Muscle of back (tissue), 11 donors: ENCODE measurements around the gene ZNRF3. TPM values are rescaled to one million over a fixed set of nuclear protein-coding genes. Genes with fewer than 3 reads are reported as not detected.
"Not testable (repeated sequence)": the region's sequence is repeated elsewhere in the genome, so short reads cannot be mapped to it uniquely, and the experiment has no call there.

Experiments used
- DNase-seq, 3 donors: peaks; one replicate each; pipeline versions ENCODE4 v3.0.0 to v3.0.0-alpha.2; 2013
- polyA plus RNA-seq, 10 donors: library from polyadenylated mRNA; unstranded; fragments of 120-200 nt; gene quantifications; one replicate each; pipeline ENCODE4 v1.2.1, GENCODE V29; 2013; ENCODE audit not compliant: insufficient read length in 10 of 10

ZNRF3 gene
- polyA plus RNA-seq, 10 donors, result 7.6 to 11.3 (median 9.0) TPM

- DNase-seq, result peak in 1 of 3 donors; percentile 65
These were observed 760 bp downstream of the ZNRF3 start for GRCh38 chr22:28883917-28884746.

DNA sequence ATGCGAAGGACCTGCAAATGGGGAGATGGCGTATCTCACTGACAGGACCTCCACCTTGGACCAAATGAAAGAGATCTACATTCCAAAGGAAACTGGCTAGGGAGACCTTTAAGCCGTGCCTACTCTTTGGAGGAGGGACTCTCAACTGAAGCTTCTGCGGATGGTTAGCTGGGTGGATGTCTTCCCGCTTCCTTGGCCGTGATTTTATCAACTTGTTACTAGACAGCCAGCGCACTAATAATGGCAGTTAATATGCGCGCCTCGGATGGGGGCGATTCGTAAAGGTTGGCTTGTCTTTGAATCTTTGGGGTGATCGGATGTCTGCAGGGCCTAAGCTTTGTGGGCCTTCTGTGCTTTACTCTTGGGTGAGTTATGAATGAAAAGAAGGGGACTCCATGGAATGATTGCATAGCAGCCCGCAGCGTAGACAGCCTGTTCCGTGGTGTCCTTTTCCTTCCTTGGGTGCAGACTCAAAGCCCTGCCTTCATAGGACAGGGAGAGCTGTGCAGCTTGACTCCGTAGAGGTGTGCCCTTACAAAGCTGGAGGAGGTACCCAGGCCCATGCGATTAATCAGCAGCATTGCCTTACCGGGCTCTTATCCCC is 1.5 kb downstream of the ZNRF3 start:
- no peak for DNase-seq

DNA sequence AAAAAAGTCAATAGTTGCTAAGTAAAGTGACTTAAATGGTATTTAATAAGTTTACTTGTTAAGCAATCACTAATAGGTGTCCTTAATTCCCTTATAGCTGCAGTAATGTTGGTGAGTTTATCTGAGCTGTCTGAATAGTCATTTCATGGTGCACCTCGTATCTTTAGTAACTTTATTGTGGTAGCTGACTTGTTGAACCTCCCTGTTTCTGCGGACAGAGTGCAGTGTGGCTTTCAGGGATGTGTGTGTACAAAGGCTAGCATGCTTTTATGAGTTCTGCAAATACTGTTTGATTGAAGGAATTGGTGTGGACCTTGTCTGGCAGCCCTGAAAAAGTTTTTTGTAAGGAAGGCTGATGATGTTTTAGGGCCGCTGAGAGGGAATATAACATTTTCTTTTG is 2.6 kb downstream of the ZNRF3 start:
- no peak for DNase-seq

DNA sequence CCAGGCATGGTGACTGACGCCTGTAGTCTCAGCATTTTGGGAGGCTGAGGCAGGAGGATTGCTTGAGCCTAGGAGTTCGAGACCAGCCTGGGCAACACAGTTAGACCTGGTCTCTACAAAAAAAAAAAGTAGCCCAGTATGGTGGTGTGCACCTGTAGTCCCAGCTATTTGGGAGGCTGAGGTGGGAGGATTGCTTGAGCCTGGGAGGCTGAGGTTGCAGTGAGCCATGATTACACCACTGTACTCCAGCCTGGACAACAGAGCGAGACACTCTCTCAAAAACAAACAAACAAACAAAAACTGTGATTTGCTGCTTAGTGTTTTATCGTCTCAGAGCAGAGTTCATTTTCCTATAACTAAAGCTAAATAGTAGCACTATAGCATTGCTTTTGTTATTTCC is 3.3 kb downstream of the ZNRF3 start:
- DNase-seq, result not testable (repeated sequence)

DNA sequence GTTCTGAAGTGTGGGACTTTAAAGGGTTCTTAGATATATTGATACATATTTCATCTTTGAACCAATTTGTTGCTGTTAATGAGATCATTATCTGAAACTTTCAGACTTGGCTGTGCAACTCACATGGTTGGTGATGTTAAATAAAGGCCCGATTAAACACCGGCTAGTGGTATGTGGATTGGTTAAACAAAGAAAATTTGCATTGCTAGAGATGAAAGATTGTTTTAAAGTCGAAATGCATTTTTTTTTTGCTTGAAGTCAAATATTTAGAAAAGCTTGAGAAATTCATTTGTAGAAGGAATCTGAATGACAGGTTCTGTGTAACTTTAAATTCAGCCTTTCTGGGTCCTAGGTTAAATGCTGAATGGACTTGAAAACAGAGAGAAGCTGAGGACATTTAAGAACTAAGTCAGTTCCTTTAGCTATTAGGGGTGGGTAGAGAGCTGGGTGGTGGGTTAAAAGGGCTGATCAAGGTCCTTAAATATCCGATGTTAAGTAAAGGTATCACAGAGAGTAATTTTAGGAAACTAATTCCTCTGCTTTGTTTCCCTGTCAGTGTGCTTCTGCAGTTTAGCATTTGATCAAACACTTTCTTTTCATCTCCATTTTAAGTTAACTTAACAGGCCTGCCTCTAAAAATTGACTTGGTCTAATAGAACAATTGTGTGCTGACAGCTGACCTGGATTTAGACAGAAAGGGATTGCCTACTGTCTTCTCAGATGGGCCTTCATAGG is 4.5 kb downstream of the ZNRF3 start:
- DNase-seq, result no peak

DNA sequence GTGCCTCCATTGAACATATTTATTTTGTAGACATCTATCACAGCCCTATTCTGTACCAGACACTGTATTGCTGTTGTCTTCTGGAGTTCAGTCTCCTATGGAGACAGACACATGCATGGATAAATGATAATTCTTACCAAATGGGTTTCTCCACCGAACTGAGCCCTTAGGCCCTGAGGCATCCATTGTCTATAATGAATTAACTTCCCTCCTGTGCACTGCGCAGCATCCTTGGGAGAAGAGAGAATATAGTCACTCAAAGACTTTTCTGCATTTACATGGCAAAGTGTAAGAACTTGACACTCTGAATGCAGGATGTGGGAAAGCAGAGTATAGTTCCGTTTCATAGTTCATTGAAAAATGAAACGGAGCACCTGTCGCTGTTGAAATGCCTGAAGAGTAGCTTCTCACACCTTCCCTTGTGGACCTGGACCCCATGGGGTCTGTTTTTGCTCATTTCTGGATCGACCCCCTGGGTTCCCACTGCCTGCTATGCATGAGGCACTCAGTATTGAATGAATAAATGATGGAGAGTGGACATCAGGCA is 6.2 kb downstream of the ZNRF3 start:
- no peak for DNase-seq

DNA sequence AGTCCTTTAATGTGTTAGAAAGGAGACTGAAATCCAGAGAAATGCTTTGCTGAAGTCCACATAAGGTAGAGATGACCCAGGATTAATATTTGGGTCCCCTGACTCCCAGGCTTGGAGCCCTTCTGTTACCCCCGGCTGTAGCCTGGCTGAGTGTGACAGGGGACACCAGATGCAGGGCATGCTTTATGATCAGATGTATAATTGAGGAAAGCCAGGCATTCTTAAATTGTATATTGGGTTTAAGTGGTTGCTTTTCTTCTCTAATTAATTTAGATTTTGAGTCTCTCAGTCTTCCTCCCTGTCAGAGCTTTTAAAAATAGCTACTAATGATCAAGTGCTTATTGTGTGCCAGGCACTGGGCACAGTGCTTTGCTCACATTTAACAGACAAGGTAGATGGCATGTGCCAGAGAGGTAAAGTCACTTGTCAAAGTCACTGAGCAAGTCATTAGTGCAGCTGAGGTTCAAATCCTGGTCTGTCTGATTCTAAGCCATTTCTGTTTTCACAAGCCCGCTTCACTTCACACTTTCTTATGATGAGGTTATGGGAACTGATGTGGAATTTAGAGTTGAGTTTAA is 7.9 kb downstream of the ZNRF3 start:
- no peak for DNase-seq

DNA sequence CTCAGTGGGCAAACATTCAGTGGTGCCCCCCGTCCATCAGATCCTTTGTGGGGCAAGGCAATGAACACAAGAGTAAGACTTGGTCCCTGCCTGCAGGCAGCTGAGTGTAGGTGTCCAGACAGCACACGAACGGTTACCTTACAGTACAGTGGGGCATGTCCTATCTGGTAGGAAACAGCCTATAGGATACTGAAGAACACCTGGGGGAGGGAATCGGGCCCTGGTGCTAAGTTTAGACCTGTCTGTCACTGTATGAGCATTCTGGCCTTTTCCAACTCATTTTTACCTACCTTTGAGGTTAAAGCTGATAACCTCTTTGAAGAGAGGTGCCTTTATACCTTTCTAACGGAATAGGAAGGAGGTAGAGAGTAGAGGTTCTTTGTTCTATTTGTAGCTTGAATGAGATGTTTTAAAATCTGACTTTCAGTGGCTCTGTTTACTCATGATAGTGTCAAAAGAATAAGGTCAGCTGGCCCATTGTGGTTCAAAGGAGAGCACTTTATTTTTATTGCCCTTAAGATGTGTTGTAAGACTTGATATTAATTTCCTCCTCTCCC is 8.9 kb downstream of the ZNRF3 start:
- DNase-seq, result no peak

GRCh38 chr22:28893810-28894209 is 10.4 kb downstream of the ZNRF3 start:
- DNase-seq, result no peak

DNA sequence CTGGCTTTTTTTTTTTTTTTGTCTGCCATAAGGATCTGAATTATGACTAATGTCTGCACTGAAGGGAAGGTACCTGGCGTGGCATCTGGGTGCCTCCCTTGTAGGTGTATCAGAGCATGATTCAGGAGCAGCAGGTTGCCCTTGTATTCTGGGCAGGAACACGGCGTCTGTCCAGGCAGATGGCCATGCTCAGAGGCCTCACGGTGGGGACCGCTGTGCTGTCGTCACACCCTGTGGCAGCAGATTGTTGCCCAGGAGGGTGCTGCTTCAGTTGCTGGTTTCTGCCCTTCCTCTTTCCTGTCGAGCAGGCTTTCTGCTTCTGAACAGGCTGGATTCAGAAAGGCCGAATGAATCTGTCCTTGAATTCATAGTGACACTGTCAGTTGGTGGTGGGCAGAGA is 11.0 kb downstream of the ZNRF3 start:
- DNase-seq, result no peak

- DNase-seq, result no peak
These were observed 11.4 kb downstream of the ZNRF3 start for GRCh38 chr22:28894807-28895206.

DNA sequence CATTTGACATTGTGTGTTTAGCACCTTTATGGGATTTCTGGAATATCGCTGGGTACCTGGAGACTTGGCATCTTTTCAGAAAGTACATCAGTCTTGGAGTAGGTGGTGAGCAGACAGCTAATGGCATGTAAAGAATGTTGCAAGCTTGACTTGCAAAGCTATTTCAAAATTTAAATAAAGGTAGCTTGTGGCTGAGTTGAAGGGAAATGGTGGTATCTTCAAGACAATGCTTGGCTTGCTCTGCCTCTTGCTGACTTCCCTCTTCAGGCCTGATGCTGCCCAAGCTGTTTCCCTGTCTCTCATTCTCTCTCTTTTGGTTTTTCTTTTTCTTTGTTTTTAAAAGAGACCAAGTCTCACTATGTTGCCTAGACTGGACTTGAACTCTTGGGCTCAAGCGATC is 13.2 kb downstream of the ZNRF3 start:
- no peak for DNase-seq

- no peak for DNase-seq
These were observed 14.9 kb downstream of the ZNRF3 start for GRCh38 chr22:28898233-28898629.

GRCh38 chr22:28899199-28899853 is 16.0 kb downstream of the ZNRF3 start:
- DNase-seq, result no peak

DNA sequence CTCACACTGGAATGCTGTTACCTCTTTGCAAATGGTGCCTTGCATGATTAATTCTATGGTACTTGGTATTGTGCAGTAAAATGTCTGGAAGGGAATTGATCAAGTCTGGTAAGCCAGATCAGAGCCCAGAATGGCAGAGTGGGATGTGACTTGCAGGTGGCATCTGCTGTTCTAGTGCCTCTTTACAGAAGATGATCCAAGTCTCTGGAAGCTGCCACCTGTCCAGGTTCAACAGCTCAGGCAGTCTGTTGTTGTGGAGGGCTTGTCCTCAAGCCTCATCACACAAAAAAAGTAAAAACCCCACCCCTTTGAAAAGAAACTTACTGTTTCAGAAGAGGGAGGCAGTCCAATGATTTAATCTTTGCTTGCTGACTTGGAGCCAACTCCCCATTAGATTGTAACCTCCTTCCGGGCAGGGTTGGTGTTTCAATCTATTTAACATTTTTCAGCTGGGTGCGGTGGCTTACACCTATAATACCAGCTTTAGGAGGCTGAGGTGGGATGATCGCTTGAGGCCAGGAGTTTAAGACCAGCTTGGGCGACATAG is 17.1 kb downstream of the ZNRF3 start:
- no peak for DNase-seq

- no peak for DNase-seq
These were observed 19.1 kb downstream of the ZNRF3 start for GRCh38 chr22:28902490-28902889.

GRCh38 chr22:28903080-28903479 is 19.7 kb downstream of the ZNRF3 start:
- DNase-seq, result peak in 1 of 3 donors; percentile 73

GRCh38 chr22:28903729-28904128 is 20.4 kb downstream of the ZNRF3 start:
- peak; percentile 70 to 79 (median 72) for DNase-seq

DNA sequence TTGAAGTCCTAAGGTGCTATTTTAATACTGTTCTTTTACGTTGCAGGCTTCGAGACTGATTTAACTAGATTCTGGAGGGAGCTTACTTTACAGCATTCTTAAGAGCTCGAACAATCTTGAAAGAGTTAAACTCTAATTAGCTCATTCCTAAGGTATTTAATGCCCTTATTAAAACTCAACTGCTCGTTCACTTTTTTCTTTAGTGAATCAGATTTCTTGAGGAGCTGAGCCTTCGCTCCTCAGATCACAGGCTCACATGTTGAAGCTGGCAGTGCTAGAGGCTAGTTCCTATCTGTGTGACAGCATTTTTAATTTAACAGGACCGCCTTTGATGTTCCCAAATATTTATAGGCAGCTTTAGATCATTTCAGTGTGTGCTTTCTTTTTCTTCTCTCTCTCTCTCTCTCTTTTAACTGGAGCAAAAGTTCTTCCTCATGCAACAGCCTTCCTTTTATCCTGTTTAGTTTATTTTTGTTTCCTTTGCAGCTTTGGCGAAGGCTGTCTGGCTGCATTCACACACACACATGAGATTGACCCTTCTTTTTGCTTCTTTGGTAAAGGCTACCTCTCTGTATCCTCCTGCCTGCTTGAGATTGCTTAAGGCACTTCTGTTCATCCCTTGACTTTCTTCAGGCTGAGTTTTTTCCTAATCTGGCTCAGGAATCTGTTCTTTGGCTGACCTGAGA is 21.0 kb downstream of the ZNRF3 start:
- DNase-seq, result peak in 1 of 3 donors; percentile 60

DNA sequence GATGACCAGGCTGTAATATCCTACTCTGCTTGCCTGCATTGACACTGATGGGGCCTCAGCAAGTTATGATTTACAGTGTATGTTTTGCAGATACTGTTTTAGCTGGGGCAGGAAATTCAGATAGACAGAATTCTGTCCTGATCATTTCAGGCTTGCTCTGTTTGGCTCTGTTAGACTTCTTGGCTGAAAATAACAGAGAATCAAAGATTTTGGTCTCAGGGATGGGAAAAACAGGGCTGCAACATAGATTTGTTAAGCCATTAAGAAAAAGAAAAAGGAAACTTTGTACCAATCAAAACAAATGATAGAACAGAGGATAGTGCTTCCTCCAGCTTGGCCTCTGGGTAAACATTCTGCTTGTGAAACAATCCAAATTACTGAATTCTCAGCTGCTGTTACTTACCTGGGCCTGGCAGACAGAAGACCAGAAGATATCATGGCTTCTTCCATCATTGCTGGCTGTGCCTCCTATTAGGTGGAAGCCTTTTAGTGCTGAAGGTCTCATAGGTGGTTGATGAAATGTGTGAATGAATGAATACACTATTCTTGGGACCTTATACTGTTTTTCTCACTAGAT is 22.0 kb downstream of the ZNRF3 start:
- DNase-seq, result peak in 1 of 3 donors; percentile 51
